GM19467 (cell line): ENCODE results near the gene DAB2IP.

Source experiments
- ATAC-seq: cut with Tn5 transposase; IDR thresholded peaks from one replicate; pipeline ENCODE4 v1.9.1; 2021; ENCODE audit warnings: mild to moderate bottlenecking, moderate library complexity; ENCODE audit not compliant: unreplicated experiment

The DAB2IP gene

GRCh38 chr9:121755581-121755980 lies 104.1 kb downstream of the DAB2IP start:
- ATAC-seq = no peak

GRCh38 chr9:121756474-121757280 lies 105.2 kb downstream of the DAB2IP start:
- no peak for ATAC-seq

GRCh38 chr9:121757281-121757585 lies 105.8 kb downstream of the DAB2IP start:
- ATAC-seq = no peak

- ATAC-seq = no peak
Measured at GRCh38 chr9:121758693-121759092, 107.3 kb downstream of the DAB2IP start.

GRCh38 chr9:121759996-121760395 lies 108.6 kb downstream of the DAB2IP start:
- no peak for ATAC-seq

GRCh38 chr9:121760571-121760970 lies 109.1 kb downstream of the DAB2IP start:
- ATAC-seq = no peak

- no peak for ATAC-seq
Measured at GRCh38 chr9:121763131-121763530, 111.7 kb downstream of the DAB2IP start.

- ATAC-seq = no peak
Measured at GRCh38 chr9:121763561-121764370, 112.3 kb downstream of the DAB2IP start.

- ATAC-seq = no peak
Measured at GRCh38 chr9:121764371-121764730, 112.9 kb downstream of the DAB2IP start.

- no peak for ATAC-seq
Measured at GRCh38 chr9:121765021-121765950, 113.9 kb downstream of the DAB2IP start.

- no peak for ATAC-seq
Measured at GRCh38 chr9:121766081-121766683, 114.7 kb downstream of the DAB2IP start.

GRCh38 chr9:121767171-121767769 lies 115.8 kb downstream of the DAB2IP start:
- ATAC-seq = no peak

GRCh38 chr9:121768416-121769015 lies 117.1 kb downstream of the DAB2IP start:
- ATAC-seq = no peak

GRCh38 chr9:121769939-121770338 lies 118.5 kb downstream of the DAB2IP start:
- ATAC-seq = no peak

GRCh38 chr9:121770415-121771273 lies 119.2 kb downstream of the DAB2IP start:
- no peak for ATAC-seq

- no peak for ATAC-seq
Measured at GRCh38 chr9:121771418-121771817, 120.0 kb downstream of the DAB2IP start.

GRCh38 chr9:121771851-121772599 lies 120.6 kb downstream of the DAB2IP start:
- no peak for ATAC-seq

GRCh38 chr9:121772600-121773285 lies 121.3 kb downstream of the DAB2IP start:
- no peak for ATAC-seq
